K562 (cell line): Measurements from ENCODE around the gene GRIK5. TPM values are rescaled to one million over a fixed set of nuclear protein-coding genes. Genes with fewer than 3 reads are reported as not detected.

Source experiments
- BRD4 ChIP-seq: fragments of 200-600 bp; sonication (generic); IDR thresholded peaks from 2 replicates; pipeline ENCODE4 v1.6.1; 2017; ENCODE audit warnings: inconsistent platforms
- CTBP1 ChIP-seq: fragments of 450-650 bp; IDR thresholded peaks from 2 replicates; pipeline ENCODE4 v1.6.1; 2016; ENCODE audit warnings: borderline replicate concordance
- EP400 ChIP-seq: fragments of 450-650 bp; IDR thresholded peaks from 2 replicates; pipeline ENCODE4 v1.6.1; 2017; ENCODE audit warnings: antibody characterized with exemption, mild to moderate bottlenecking, moderate library complexity
- HDGF ChIP-seq: fragments of 450-650 bp; IDR thresholded peaks from 2 replicates; pipeline ENCODE4 v1.6.1; 2016
- MEF2A ChIP-seq: IDR thresholded peaks from 2 replicates; pipeline ENCODE4 v1.6.1; 2011; ENCODE audit warnings: low read depth, mild to moderate bottlenecking, low read length, moderate library complexity; ENCODE audit not compliant: control insufficient read depth
- NFIC ChIP-seq: fragments of 450-650 bp; IDR thresholded peaks from 2 replicates; pipeline ENCODE4 v1.6.1; 2017; ENCODE audit warnings: mild to moderate bottlenecking, inconsistent platforms
- NR2F6 ChIP-seq: fragments of 450-650 bp; formaldehyde crosslinking; IDR thresholded peaks from 2 replicates; pipeline ENCODE4 v1.4.0; 2020; ENCODE audit warnings: mild to moderate bottlenecking
- PCBP1 ChIP-seq: fragments of 200-400 bp; formaldehyde crosslinking; IDR thresholded peaks from 2 replicates; pipeline ENCODE4 v1.6.1; 2018; ENCODE audit warnings: mild to moderate bottlenecking, low read depth, low read length; ENCODE audit not compliant: poor library complexity, severe bottlenecking
- PHF20 ChIP-seq: fragments of 450-650 bp; IDR thresholded peaks from 2 replicates; pipeline ENCODE4 v1.6.1; 2018; ENCODE audit not compliant: partially characterized antibody
- RBM15 ChIP-seq: fragments of 200-400 bp; formaldehyde crosslinking; IDR thresholded peaks from 2 replicates; pipeline ENCODE4 v1.6.1; 2018; ENCODE audit warnings: mild to moderate bottlenecking, low read length, moderate library complexity; ENCODE audit not compliant: insufficient read depth
- SAFB2 ChIP-seq: fragments of 200-400 bp; formaldehyde crosslinking; IDR thresholded peaks from 2 replicates; pipeline ENCODE4 v1.6.1; 2018; ENCODE audit warnings: borderline replicate concordance, low read length, low read depth, moderate library complexity; ENCODE audit not compliant: severe bottlenecking
- SETDB1 ChIP-seq: IDR thresholded peaks from one replicate; pipeline ENCODE4 v1.6.1; 2012; ENCODE audit warnings: low read length, control low read depth, inconsistent platforms
- SMARCA5 ChIP-seq: fragments of 450-650 bp; IDR thresholded peaks from 2 replicates; pipeline ENCODE4 v1.6.1; 2016
- SNIP1 ChIP-seq: fragments of 450-650 bp; IDR thresholded peaks from 2 replicates; pipeline ENCODE4 v1.7.1; 2017; ENCODE audit warnings: low read depth, mild to moderate bottlenecking
- SPI1 ChIP-seq: IDR thresholded peaks from 2 replicates; pipeline ENCODE4 v1.6.1; 2011; ENCODE audit warnings: low read depth, low read length, control low read depth, borderline replicate concordance
- YBX1 ChIP-seq: fragments of 450-650 bp; IDR thresholded peaks from 2 replicates; pipeline ENCODE4 v1.7.1; 2016; ENCODE audit warnings: mild to moderate bottlenecking
- ZEB2 ChIP-seq: fragments of 450-650 bp; IDR thresholded peaks from 2 replicates; pipeline ENCODE4 v1.6.1; 2016
- ZNF444 ChIP-seq: fragments of 250-450 bp; sonication (Bioruptor Pico); IDR thresholded peaks from 2 replicates; pipeline ENCODE4 v1.4.0; 2020; ENCODE audit warnings: mild to moderate bottlenecking, moderate library complexity
- ZNF583 ChIP-seq: fragments of 250-450 bp; sonication (Bioruptor Pico); IDR thresholded peaks from 2 replicates; pipeline ENCODE4 v1.4.0; 2020
- ZNF75A ChIP-seq: fragments of 450-650 bp; formaldehyde crosslinking; IDR thresholded peaks from 2 replicates; pipeline ENCODE4 v1.4.0; 2020; ENCODE audit warnings: mild to moderate bottlenecking
- polyA plus RNA-seq, 8 experiments: library from polyadenylated mRNA; depleted of rRNA in 4 of 8; stranded (reverse) in 5 of 8; unstranded in 3 of 8; fragments of >200 nt; fragmentation: Nextera tagmentation in 2 of 8; fragmentation: Illumina TruSeq in 1 of 8; extraction: Ambion mirVana in 2 of 8; extraction: Trizol in 1 of 8; gene quantifications; 2 replicates each; pipeline versions ENCODE4 v1.2.1 to v1.2.3, GENCODE V29; 2011 to 2014; ENCODE audit warnings: inconsistent platforms in 1 of 8, missing spikeins in 1 of 8
- total RNA-seq, 7 experiments: library from RNA; depleted of rRNA in 6 of 7; stranded (reverse); fragments of >200 nt in 6 of 7; fragmentation: Illumina TruSeq in 2 of 7; extraction: Trizol in 2 of 7; gene quantifications; 2 replicates each; pipeline versions ENCODE4 v1.2.1 to v1.2.3, GENCODE V29; 2011 to 2021; ENCODE audit warnings: low replicate concordance in 1 of 7
- TF ChIP-seq, protein P1 (sequence below): sonication (generic); formaldehyde crosslinking; IDR thresholded peaks from 2 replicates; pipeline ENCODE4 v1.8.0; 2022; ENCODE audit warnings: missing genetic modification reagents, mild to moderate bottlenecking, moderate library complexity, borderline replicate concordance
- TF ChIP-seq, protein P2 (sequence below): sonication (generic); formaldehyde crosslinking; IDR thresholded peaks from 2 replicates; pipeline ENCODE4 v1.8.0; 2022; ENCODE audit warnings: mild to moderate bottlenecking, missing genetic modification reagents, borderline replicate concordance
- TF ChIP-seq, protein P3 (sequence below): sonication (generic); formaldehyde crosslinking; IDR thresholded peaks from 2 replicates; pipeline ENCODE4 v1.8.1; 2023; ENCODE audit warnings: mild to moderate bottlenecking, missing genetic modification reagents
- TF ChIP-seq, protein P4 (sequence below), 2 experiments: IDR thresholded peaks; 2 replicates each; pipeline ENCODE4 v1.6.1; 2011; ENCODE audit warnings: borderline replicate concordance in 1 of 2, control low read depth in 1 of 2, low read depth in 1 of 2, low read length in 1 of 2, mild to moderate bottlenecking in 1 of 2, mixed read lengths in 1 of 2, moderate library complexity in 1 of 2; ENCODE audit not compliant: insufficient read depth in 1 of 2, insufficient read length in 1 of 2, poor library complexity in 1 of 2, severe bottlenecking in 1 of 2; ENCODE audit errors: extremely low read depth in 1 of 2

The GRIK5 gene
- total and polyA plus RNA-seq, 9 of the 15 experiments (the other 6 are each of a cell fraction or from before 2014, with no cell fraction given) = 0.04 to 0.55 (median 0.27) TPM; not detected in 2

DNA sequence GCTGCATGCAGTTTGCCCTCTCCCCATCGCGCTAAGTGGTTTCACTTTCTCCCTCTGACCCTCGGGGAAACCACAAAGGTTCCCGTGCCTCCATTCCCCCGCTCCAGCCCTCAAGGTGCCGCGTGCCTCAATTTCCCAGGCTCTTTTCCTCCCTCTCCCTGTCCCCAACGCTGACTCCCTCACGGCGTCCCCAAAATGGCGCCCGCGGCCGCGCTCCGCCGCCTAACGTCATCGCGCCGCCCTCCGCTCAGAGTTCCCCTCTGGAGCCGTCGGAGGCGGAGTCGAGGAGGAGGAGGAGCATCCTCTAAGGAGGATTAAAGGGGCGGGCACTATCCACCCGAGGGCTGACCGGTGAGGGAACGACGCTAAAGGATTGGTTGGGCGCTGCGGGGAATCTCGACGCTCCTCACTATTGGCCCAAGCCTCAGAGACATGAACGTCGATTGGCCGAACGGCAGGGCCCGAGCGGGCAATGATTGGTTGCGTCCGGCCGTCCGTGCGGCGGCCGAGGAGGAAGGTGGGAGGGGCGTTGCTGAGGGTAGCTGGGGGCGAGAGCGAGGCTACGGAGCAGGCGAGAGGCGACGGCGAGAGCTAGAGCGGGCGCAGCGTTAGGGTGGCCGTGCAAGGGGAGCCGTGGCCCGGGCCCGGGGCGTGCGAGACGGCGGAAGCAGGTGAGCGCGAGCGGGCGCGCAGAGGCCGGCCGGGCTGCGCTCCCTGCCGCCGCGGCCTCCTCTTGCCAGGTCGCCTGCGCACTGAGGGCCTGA is 5.8 kb upstream of the GRIK5 start, which contains the start of gene ZNF574 (continued):
- TF ChIP-seq, protein P1, sequence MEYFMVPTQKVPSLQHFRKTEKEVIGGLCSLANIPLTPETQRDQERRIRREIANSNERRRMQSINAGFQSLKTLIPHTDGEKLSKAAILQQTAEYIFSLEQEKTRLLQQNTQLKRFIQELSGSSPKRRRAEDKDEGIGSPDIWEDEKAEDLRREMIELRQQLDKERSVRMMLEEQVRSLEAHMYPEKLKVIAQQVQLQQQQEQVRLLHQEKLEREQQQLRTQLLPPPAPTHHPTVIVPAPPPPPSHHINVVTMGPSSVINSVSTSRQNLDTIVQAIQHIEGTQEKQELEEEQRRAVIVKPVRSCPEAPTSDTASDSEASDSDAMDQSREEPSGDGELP (CRISPR knock-in tag) = peak; percentile 63; the same call in 1 of the 2 replicates
- no peak for TF ChIP-seq MEF2A
- peak; percentile 96 for TF ChIP-seq BRD4
- peak; percentile 70; the same call in 1 of the 2 replicates for TF ChIP-seq SPI1
- no peak for TF ChIP-seq ZNF75A (CRISPR knock-in tag)
- TF ChIP-seq NFIC = no peak; the same call in 1 of the 2 replicates
- TF ChIP-seq, protein P2, sequence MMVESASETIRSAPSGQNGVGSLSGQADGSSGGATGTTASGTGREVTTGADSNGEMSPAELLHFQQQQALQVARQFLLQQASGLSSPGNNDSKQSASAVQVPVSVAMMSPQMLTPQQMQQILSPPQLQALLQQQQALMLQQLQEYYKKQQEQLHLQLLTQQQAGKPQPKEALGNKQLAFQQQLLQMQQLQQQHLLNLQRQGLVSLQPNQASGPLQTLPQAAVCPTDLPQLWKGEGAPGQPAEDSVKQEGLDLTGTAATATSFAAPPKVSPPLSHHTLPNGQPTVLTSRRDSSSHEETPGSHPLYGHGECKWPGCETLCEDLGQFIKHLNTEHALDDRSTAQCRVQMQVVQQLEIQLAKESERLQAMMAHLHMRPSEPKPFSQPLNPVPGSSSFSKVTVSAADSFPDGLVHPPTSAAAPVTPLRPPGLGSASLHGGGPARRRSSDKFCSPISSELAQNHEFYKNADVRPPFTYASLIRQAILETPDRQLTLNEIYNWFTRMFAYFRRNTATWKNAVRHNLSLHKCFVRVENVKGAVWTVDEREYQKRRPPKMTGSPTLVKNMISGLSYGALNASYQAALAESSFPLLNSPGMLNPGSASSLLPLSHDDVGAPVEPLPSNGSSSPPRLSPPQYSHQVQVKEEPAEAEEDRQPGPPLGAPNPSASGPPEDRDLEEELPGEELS (CRISPR knock-in tag) = no peak
- no peak for TF ChIP-seq ZEB2
- TF ChIP-seq SNIP1 = no peak
- TF ChIP-seq ZNF583 (CRISPR knock-in tag) = no peak
- TF ChIP-seq NR2F6 = no peak
- no peak for TF ChIP-seq SAFB2
- TF ChIP-seq RBM15 = no peak
- peak; percentile 81 for TF ChIP-seq PHF20
- TF ChIP-seq ZNF444 (CRISPR knock-in tag) = no peak
- TF ChIP-seq SETDB1 = no peak
- peak; percentile 80 for TF ChIP-seq PCBP1
- TF ChIP-seq CTBP1 = peak; percentile 81
- TF ChIP-seq EP400 = peak; percentile 99
- TF ChIP-seq HDGF = no peak
- TF ChIP-seq SMARCA5 = no peak
- TF ChIP-seq YBX1 = no peak
- TF ChIP-seq, protein P3, sequence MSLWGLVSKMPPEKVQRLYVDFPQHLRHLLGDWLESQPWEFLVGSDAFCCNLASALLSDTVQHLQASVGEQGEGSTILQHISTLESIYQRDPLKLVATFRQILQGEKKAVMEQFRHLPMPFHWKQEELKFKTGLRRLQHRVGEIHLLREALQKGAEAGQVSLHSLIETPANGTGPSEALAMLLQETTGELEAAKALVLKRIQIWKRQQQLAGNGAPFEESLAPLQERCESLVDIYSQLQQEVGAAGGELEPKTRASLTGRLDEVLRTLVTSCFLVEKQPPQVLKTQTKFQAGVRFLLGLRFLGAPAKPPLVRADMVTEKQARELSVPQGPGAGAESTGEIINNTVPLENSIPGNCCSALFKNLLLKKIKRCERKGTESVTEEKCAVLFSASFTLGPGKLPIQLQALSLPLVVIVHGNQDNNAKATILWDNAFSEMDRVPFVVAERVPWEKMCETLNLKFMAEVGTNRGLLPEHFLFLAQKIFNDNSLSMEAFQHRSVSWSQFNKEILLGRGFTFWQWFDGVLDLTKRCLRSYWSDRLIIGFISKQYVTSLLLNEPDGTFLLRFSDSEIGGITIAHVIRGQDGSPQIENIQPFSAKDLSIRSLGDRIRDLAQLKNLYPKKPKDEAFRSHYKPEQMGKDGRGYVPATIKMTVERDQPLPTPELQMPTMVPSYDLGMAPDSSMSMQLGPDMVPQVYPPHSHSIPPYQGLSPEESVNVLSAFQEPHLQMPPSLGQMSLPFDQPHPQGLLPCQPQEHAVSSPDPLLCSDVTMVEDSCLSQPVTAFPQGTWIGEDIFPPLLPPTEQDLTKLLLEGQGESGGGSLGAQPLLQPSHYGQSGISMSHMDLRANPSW = no peak
- TF ChIP-seq, protein P4, sequence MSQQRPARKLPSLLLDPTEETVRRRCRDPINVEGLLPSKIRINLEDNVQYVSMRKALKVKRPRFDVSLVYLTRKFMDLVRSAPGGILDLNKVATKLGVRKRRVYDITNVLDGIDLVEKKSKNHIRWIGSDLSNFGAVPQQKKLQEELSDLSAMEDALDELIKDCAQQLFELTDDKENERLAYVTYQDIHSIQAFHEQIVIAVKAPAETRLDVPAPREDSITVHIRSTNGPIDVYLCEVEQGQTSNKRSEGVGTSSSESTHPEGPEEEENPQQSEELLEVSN (IDR thresholded peaks at IDR 0.05; ENCODE audit: borderline replicate concordance in 1 of 2, extremely low read depth in 1 of 2, insufficient read depth in 1 of 2, insufficient read length in 1 of 2, low read depth in 1 of 2, low read length in 1 of 2, poor library complexity in 1 of 2, severe bottlenecking in 1 of 2) = peak in 1 of 2 experiments; percentile 52
